HFFc6 (cell line): ENCODE measurements around the gene KCNIP1. TPM values are rescaled to one million over a fixed set of nuclear protein-coding genes. Genes with fewer than 3 reads are reported as not detected.

ENCODE experiments used
- DNase-seq: peaks from one replicate; pipeline ENCODE4 v3.0.0-alpha.2; 2018
- H3K27ac Mint-ChIP-seq: 2 replicates; pipeline ENCODE4 v1.8.0; 2020; ENCODE audit warnings: mild to moderate bottlenecking, mixed read lengths
- H3K27me3 Mint-ChIP-seq: 2 replicates; pipeline ENCODE4 v1.8.0; 2021; ENCODE audit warnings: mild to moderate bottlenecking, moderate library complexity, mixed read lengths; ENCODE audit not compliant: insufficient read depth
- H3K36me3 Mint-ChIP-seq: 2 replicates; pipeline ENCODE4 v1.8.0; 2021; ENCODE audit warnings: low read depth, mixed read lengths
- H3K4me1 Mint-ChIP-seq: 2 replicates; pipeline ENCODE4 v1.8.0; 2020; ENCODE audit warnings: low read depth, mixed read lengths
- H3K4me3 Mint-ChIP-seq: 2 replicates; pipeline ENCODE4 v1.8.0; 2020; ENCODE audit warnings: mild to moderate bottlenecking, moderate library complexity, mixed read lengths
- H3K9me3 Mint-ChIP-seq: 2 replicates; pipeline ENCODE4 v1.8.0; 2020; ENCODE audit warnings: mild to moderate bottlenecking, mixed read lengths
- CTCF ChIP-seq: fragments of 200-600 bp; sonication (generic); IDR thresholded peaks from 2 replicates; pipeline ENCODE4 v1.5.0; 2021; ENCODE audit warnings: antibody characterized with exemption, mild to moderate bottlenecking
- total RNA-seq, 6 experiments: library from RNA; stranded (reverse); fragmentation: NEBNext Ultra II Directional; extraction: Animal tissue kit (Norgen Biotek cat#: 25700); gene quantifications; 2 replicates in 1 of 6; 3 replicates in 5 of 6; pipeline ENCODE4 v1.2.3, GENCODE V29; 2021

KCNIP1 gene
- total RNA-seq, 6 experiments from 2014 or later: not detected

- Mint-ChIP-seq H3K36me3 (no peaks in the 10 kb centered on the region), H3K4me1 (no peaks in the 10 kb centered on the region; the same call in 1 of the 2 replicates)
Measured at GRCh38 chr5:170603578-170604565, 100.1 kb downstream of the KCNIP1 start.

GRCh38 chr5:170606941-170607340 lies 103.1 kb downstream of the KCNIP1 start:
- no peak for TF ChIP-seq CTCF
- peaks cover 42% of the 10 kb centered on the region for H3K27me3 Mint-ChIP-seq
- H3K36me3 Mint-ChIP-seq: no peaks in the 10 kb centered on the region
- H3K9me3 Mint-ChIP-seq: no peaks in the 10 kb centered on the region
- no peak overlapping the region for H3K27ac Mint-ChIP-seq
- no peak for DNase-seq
- no peak overlapping the region for H3K4me3 Mint-ChIP-seq
- H3K4me1 Mint-ChIP-seq: no peaks in the 10 kb centered on the region

More at GRCh38 chr5:170603578-170604565, 100.1 kb downstream of the KCNIP1 start:
- Mint-ChIP-seq H3K27ac (no peak overlapping the region), H3K27me3 (peaks cover 60% of the 10 kb centered on the region), H3K4me3 (no peak overlapping the region), H3K9me3 (no peaks in the 10 kb centered on the region)
- DNase-seq: peak; percentile 4
- TF ChIP-seq CTCF: peak; percentile 81

GRCh38 chr5:170611449-170612090 lies 107.8 kb downstream of the KCNIP1 start:
- H3K4me1 Mint-ChIP-seq: no peaks in the 10 kb centered on the region
- H3K27ac Mint-ChIP-seq: no peak overlapping the region
- H3K36me3 Mint-ChIP-seq: no peaks in the 10 kb centered on the region
- no peak for DNase-seq
- H3K9me3 Mint-ChIP-seq: no peaks in the 10 kb centered on the region
- H3K27me3 Mint-ChIP-seq: peaks cover 34% of the 10 kb centered on the region
- no peak overlapping the region for H3K4me3 Mint-ChIP-seq
- no peak for TF ChIP-seq CTCF

- Mint-ChIP-seq H3K27me3 (peaks cover 30% of the 10 kb centered on the region), H3K4me1 (no peaks in the 10 kb centered on the region), H3K27ac (no peak overlapping the region), H3K4me3 (no peak overlapping the region), H3K9me3 (no peaks in the 10 kb centered on the region), H3K36me3 (no peaks in the 10 kb centered on the region)
- TF ChIP-seq CTCF: no peak
- no peak for DNase-seq
Measured at GRCh38 chr5:170612256-170612678, 108.4 kb downstream of the KCNIP1 start.

- H3K27ac Mint-ChIP-seq: no peak overlapping the region
- DNase-seq: no peak
Measured at GRCh38 chr5:170614065-170614490, 110.3 kb downstream of the KCNIP1 start.

More at GRCh38 chr5:170614065-170614490, 110.3 kb downstream of the KCNIP1 start:
- H3K27me3 Mint-ChIP-seq: peaks cover 30% of the 10 kb centered on the region
- H3K36me3 Mint-ChIP-seq: no peaks in the 10 kb centered on the region
- TF ChIP-seq CTCF: no peak
- H3K9me3 Mint-ChIP-seq: no peaks in the 10 kb centered on the region
- H3K4me1 Mint-ChIP-seq: no peaks in the 10 kb centered on the region
- no peak overlapping the region for H3K4me3 Mint-ChIP-seq
